GM19467 (cell line): Measurements from ENCODE around the gene MZT2B.
"Not testable (repeated sequence)": the region's sequence is repeated elsewhere in the genome, so short reads cannot be mapped to it uniquely, and the experiment has no call there.

Source experiments
- ATAC-seq: cut with Tn5 transposase; IDR thresholded peaks from one replicate; pipeline ENCODE4 v1.9.1; 2021; ENCODE audit warnings: mild to moderate bottlenecking, moderate library complexity; ENCODE audit not compliant: unreplicated experiment

MZT2B gene

GRCh38 chr2:130181880-130182682, at the start of gene MZT2B:
Gene MZT2B (plus strand): TSS chr2:130182262. CDS start chr2:130182283, 21 bp downstream.
- peak; percentile 74 for ATAC-seq

GRCh38 chr2:130135692-130136541, 46.1 kb upstream of the MZT2B start:
- no peak for ATAC-seq

- ATAC-seq = not testable (repeated sequence)
Measured at GRCh38 chr2:130136546-130136945, 45.5 kb upstream of the MZT2B start.

GRCh38 chr2:130137118-130137517, 44.9 kb upstream of the MZT2B start:
- ATAC-seq = not testable (repeated sequence)

GRCh38 chr2:130138326-130138725, 43.7 kb upstream of the MZT2B start:
- ATAC-seq = not testable (repeated sequence)

- not testable (repeated sequence) for ATAC-seq
Measured at GRCh38 chr2:130138841-130139251, 43.2 kb upstream of the MZT2B start.

- not testable (repeated sequence) for ATAC-seq
Measured at GRCh38 chr2:130139331-130140280, 42.5 kb upstream of the MZT2B start.

GRCh38 chr2:130140516-130140915, 41.5 kb upstream of the MZT2B start:
- not testable (repeated sequence) for ATAC-seq

- ATAC-seq = not testable (repeated sequence)
Measured at GRCh38 chr2:130141002-130141401, 41.1 kb upstream of the MZT2B start.

GRCh38 chr2:130141645-130142370, 40.3 kb upstream of the MZT2B start:
- not testable (repeated sequence) for ATAC-seq

- ATAC-seq = not testable (repeated sequence)
Measured at GRCh38 chr2:130142396-130143265, 39.4 kb upstream of the MZT2B start.

- ATAC-seq = not testable (repeated sequence)
Measured at GRCh38 chr2:130143266-130144039, 38.6 kb upstream of the MZT2B start.

GRCh38 chr2:130145006-130145414, 37.1 kb upstream of the MZT2B start, which contains the start of gene CCDC74B:
Gene CCDC74B (minus strand): TSS chr2:130145112. CDS start chr2:130144996, 116 bp downstream.
- peak; percentile 84 for ATAC-seq

GRCh38 chr2:130148515-130148914, 33.5 kb upstream of the MZT2B start:
- ATAC-seq = not testable (repeated sequence)

- no peak for ATAC-seq
Measured at GRCh38 chr2:130150181-130151144, 31.6 kb upstream of the MZT2B start.

GRCh38 chr2:130151145-130151512, 30.9 kb upstream of the MZT2B start:
- ATAC-seq = not testable (repeated sequence)
